ENCODE data around the gene MSLN.

Gene MSLN

GRCh38 chr16:764848-765487 is 4.4 kb downstream of the MSLN start:
- in situ Hi-C loops (cut with HindIII; ENCODE audit: low sequenced_read_pairs), result no loop called here
- no peak overlapping the region for H3K4me3 ChIP-seq (ENCODE audit: low read depth, low read length)
- TF ChIP-seq, protein P1, sequence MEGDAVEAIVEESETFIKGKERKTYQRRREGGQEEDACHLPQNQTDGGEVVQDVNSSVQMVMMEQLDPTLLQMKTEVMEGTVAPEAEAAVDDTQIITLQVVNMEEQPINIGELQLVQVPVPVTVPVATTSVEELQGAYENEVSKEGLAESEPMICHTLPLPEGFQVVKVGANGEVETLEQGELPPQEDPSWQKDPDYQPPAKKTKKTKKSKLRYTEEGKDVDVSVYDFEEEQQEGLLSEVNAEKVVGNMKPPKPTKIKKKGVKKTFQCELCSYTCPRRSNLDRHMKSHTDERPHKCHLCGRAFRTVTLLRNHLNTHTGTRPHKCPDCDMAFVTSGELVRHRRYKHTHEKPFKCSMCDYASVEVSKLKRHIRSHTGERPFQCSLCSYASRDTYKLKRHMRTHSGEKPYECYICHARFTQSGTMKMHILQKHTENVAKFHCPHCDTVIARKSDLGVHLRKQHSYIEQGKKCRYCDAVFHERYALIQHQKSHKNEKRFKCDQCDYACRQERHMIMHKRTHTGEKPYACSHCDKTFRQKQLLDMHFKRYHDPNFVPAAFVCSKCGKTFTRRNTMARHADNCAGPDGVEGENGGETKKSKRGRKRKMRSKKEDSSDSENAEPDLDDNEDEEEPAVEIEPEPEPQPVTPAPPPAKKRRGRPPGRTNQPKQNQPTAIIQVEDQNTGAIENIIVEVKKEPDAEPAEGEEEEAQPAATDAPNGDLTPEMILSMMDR (IDR thresholded peaks at IDR 0.05; ENCODE audit: low read depth, low read length, missing control alignments), result no peak
- no peak for DNase-seq (ENCODE audit: low read depth)

- no peak for DNase-seq (ENCODE audit: low read depth)
- TF ChIP-seq, protein P1 (IDR thresholded peaks at IDR 0.05; ENCODE audit: low read depth, low read length, missing control alignments), result no peak
- H3K4me3 ChIP-seq (ENCODE audit: low read depth, low read length), result no peak overlapping the region
- in situ Hi-C loops (cut with HindIII; ENCODE audit: low sequenced_read_pairs), result no loop called here
Observed at GRCh38 chr16:765488-765865, 4.9 kb downstream of the MSLN start.

- in situ Hi-C loops (cut with HindIII; ENCODE audit: low sequenced_read_pairs), result no loop called here
- H3K4me3 ChIP-seq (ENCODE audit: low read depth, low read length), result no peak overlapping the region
- TF ChIP-seq, protein P1 (IDR thresholded peaks at IDR 0.05; ENCODE audit: low read depth, low read length, missing control alignments), result no peak
- DNase-seq (ENCODE audit: low read depth), result no peak
Observed at GRCh38 chr16:766008-766819, 5.7 kb downstream of the MSLN start.

DNA sequence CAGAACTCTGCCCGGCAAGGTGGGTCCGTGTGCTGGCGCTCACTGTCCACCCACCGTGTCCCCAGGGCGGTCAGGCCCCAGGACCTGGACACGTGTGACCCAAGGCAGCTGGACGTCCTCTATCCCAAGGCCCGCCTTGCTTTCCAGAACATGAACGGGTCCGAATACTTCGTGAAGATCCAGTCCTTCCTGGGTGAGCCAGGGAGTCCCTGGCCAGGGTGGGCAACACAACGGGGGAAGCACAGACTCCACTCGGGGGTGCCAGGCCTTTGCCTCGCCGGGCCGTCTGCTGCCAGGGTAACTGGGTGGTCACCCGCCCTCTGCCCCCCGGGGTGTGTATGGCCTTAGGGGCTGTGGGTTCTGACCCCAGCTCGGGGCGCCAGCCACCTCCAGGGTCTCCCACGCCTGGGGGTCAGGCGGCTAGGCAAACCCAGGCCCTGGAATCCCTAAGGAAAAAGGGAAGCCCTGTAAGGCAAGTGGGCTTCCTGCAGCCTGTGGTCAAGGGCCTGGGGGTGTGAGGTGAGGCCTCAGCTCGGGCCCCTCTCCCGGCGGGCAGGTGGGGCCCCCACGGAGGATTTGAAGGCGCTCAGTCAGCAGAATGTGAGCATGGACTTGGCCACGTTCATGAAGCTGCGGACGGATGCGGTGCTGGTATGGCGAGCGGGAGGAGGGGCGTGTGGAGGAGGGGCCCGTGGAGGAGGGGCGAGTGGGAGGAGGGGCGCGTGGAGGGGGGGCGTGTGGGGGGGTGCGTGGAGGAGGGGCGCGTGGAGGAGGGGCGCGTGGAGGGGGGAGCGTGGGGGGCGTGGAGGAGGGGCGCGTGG is 6.5 kb downstream of the MSLN start:
- DNase-seq (ENCODE audit: low read depth), result no peak
- TF ChIP-seq, protein P1 (IDR thresholded peaks at IDR 0.05; ENCODE audit: low read depth, low read length, missing control alignments), result no peak
- in situ Hi-C loops (cut with HindIII; ENCODE audit: low sequenced_read_pairs), result no loop called here
- H3K4me3 ChIP-seq (ENCODE audit: low read depth, low read length), result no peak overlapping the region

DNA sequence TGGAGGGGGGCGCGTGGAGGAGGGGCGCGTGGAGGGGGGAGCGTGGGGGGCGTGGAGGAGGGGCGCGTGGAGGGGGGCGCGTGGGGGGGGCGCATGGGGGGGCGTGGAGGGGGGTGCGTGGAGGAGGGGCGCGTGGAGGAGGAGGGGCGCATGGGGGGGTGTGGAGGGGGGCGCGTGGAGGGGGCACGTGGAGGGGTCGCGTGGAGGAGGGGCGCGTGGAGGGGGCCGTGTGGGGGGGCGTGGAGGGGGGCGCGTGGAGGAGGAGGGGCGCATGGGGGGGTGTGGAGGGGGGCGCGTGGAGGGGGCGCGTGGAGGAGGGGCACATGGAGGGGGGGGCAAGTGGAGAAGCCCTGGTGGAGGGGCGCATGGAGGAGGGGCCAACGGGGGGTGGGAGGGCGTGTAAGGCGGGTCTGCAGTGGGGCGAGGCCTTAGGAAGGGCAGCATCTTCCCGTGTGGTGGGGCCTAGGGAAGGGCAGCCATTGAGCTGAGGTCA is 7.3 kb downstream of the MSLN start:
- no peak overlapping the region for H3K4me3 ChIP-seq (ENCODE audit: low read depth, low read length)
- no peak for DNase-seq (ENCODE audit: low read depth)
- TF ChIP-seq, protein P1 (IDR thresholded peaks at IDR 0.05; ENCODE audit: low read depth, low read length, missing control alignments), result no peak
- in situ Hi-C loops (cut with HindIII; ENCODE audit: low sequenced_read_pairs), result no loop called here

GRCh38 chr16:768428-768827 is 7.9 kb downstream of the MSLN start:
- TF ChIP-seq, protein P1 (IDR thresholded peaks at IDR 0.05; ENCODE audit: low read depth, low read length, missing control alignments), result no peak
- no peak overlapping the region for H3K4me3 ChIP-seq (ENCODE audit: low read depth, low read length)
- in situ Hi-C loops (cut with HindIII; ENCODE audit: low sequenced_read_pairs), result no loop called here
- DNase-seq (ENCODE audit: low read depth), result no peak

All from astrocyte of the cerebellum (primary cell).